Measurements from ENCODE around the gene SELENOK. TPM values are rescaled to one million over a fixed set of nuclear protein-coding genes. Genes with fewer than 3 reads are reported as not detected.
"Not testable (repeated sequence)": the region's sequence is repeated elsewhere in the genome, so short reads cannot be mapped to it uniquely, and the experiment has no call there.

SELENOK gene
- total and polyA plus RNA-seq, 10 donors = 28.4 to 84.0 (median 42.3) TPM

GRCh38 chr3:53935283-53935901 lies 43.7 kb upstream of the SELENOK start:
- H3K27me3 ChIP-seq (replicated peaks in 1 of 7) = peaks cover 0 to 36% (median 4%) of the 10 kb centered on the region in 7 donors
- H3K36me3 ChIP-seq = no peaks in the 10 kb centered on the region
- H3K9me3 ChIP-seq = peaks cover 0 to 22% (median 12%) of the 10 kb centered on the region in 8 donors
- no peak for DNase-seq
- TF ChIP-seq POLR2AphosphoS5 (IDR thresholded peaks at IDR 0.05) (no peak), POLR2A (IDR thresholded peaks at IDR 0.05) (no peak)
- no peak overlapping the region for H3K4me3 ChIP-seq
- H3K4me1 ChIP-seq = peaks cover 0 to 11% (median 0%) of the 10 kb centered on the region in 6 donors
- no peak overlapping the region for H3K27ac ChIP-seq
- WGBS, 5 donors = 0 to 60% (median 3%) methylated on average over 1 of the region's 1 CpG
- intact Hi-C loops (cut with DNase I; ENCODE audit: low total_unique reads) = no loop called here

GRCh38 chr3:53927208-53927872 lies 35.7 kb upstream of the SELENOK start:
- intact Hi-C loops (cut with DNase I; ENCODE audit: low total_unique reads); H3K27ac ChIP-seq; DNase-seq; H3K27me3 ChIP-seq (replicated peaks in 1 of 7); H3K36me3 ChIP-seq; H3K4me1 ChIP-seq; H3K9me3 ChIP-seq: not testable (repeated sequence)
- 79 to 85% (median 81%) methylated on average over 23 to 30 of the region's 30 CpGs for WGBS, 5 donors
- H3K4me3 ChIP-seq = peak overlapping the region in 1 of 8 donors; percentile 21

- DNase-seq = no peak
- intact Hi-C loops (cut with DNase I; ENCODE audit: low total_unique reads) = no loop called here
- 21 to 60% (median 55%) methylated on average over 1 of the region's 1 CpG for WGBS, 5 donors
- peaks cover 0 to 28% (median 5%) of the 10 kb centered on the region in 7 donors for H3K27me3 ChIP-seq (replicated peaks in 1 of 7)
- no peaks in the 10 kb centered on the region for H3K36me3 ChIP-seq
- no peak overlapping the region for H3K4me3 ChIP-seq
- no peaks in the 10 kb centered on the region for H3K4me1 ChIP-seq
- peaks cover 0 to 16% (median 10%) of the 10 kb centered on the region in 8 donors for H3K9me3 ChIP-seq
- no peak overlapping the region for H3K27ac ChIP-seq
- TF ChIP-seq POLR2A (IDR thresholded peaks at IDR 0.05) (no peak), CTCF (IDR thresholded peaks at IDR 0.05 in 8 of 11, conservative IDR thresholded peaks at IDR 0.05 in 3 of 11) (peak in 2 of 11 experiments; percentile 15 to 19), POLR2AphosphoS5 (IDR thresholded peaks at IDR 0.05) (no peak)
These were observed 29.6 kb upstream of the SELENOK start for GRCh38 chr3:53921296-53921695.

GRCh38 chr3:53919741-53920140 lies 28.1 kb upstream of the SELENOK start:
- Histone ChIP-seq H3K9me3 (peaks cover 0 to 16% (median 10%) of the 10 kb centered on the region in 8 donors), H3K4me3 (no peak overlapping the region), H3K27me3 (replicated peaks in 1 of 7) (peaks cover 0 to 28% (median 5%) of the 10 kb centered on the region in 7 donors), H3K27ac (no peak overlapping the region), H3K36me3 (no peaks in the 10 kb centered on the region), H3K4me1 (no peaks in the 10 kb centered on the region)
- intact Hi-C loops (cut with DNase I; ENCODE audit: low total_unique reads) = no loop called here
- TF ChIP-seq CTCF (IDR thresholded peaks at IDR 0.05 in 8 of 11, conservative IDR thresholded peaks at IDR 0.05 in 3 of 11) (no peak), POLR2AphosphoS5 (IDR thresholded peaks at IDR 0.05) (no peak), POLR2A (IDR thresholded peaks at IDR 0.05) (no peak)
- DNase-seq = no peak
- WGBS, 5 donors = 81 to 92% (median 85%) methylated on average over 2 of the region's 2 CpGs

- intact Hi-C loops (cut with DNase I; ENCODE audit: low total_unique reads) = no loop called here
- H3K4me3 ChIP-seq = no peak overlapping the region
These were observed 21.7 kb upstream of the SELENOK start for GRCh38 chr3:53913401-53913800.

More at GRCh38 chr3:53913401-53913800, 21.7 kb upstream of the SELENOK start:
- Histone ChIP-seq H3K27ac (no peak overlapping the region), H3K4me1 (no peaks in the 10 kb centered on the region), H3K9me3 (peaks cover 0 to 2% (median 0%) of the 10 kb centered on the region in 8 donors), H3K27me3 (replicated peaks in 1 of 7) (peaks cover 0 to 25% (median 0%) of the 10 kb centered on the region in 7 donors), H3K36me3 (no peaks in the 10 kb centered on the region)
- no peak for TF ChIP-seq POLR2AphosphoS5 (IDR thresholded peaks at IDR 0.05)
- TF ChIP-seq CTCF (IDR thresholded peaks at IDR 0.05 in 8 of 11, conservative IDR thresholded peaks at IDR 0.05 in 3 of 11) = no peak
- TF ChIP-seq POLR2A (IDR thresholded peaks at IDR 0.05) = no peak
- 83 to 96% (median 92%) methylated on average over 7 to 8 of the region's 8 CpGs for WGBS, 5 donors
- no peak for DNase-seq
